PFSK-1 (cell line): Measurements from ENCODE around the gene RSPO4.

Source experiments
- FOXP2 ChIP-seq: optimal IDR thresholded peaks from 2 replicates; pipeline ENCODE3; 2011; ENCODE audit warnings: borderline replicate concordance, control low read depth, inconsistent platforms; ENCODE audit not compliant: insufficient read depth; ENCODE audit errors: extremely low read length, extremely low read depth
- POLR2AphosphoS5 ChIP-seq: IDR thresholded peaks from 2 replicates; pipeline ENCODE4 v1.6.1; 2012; ENCODE audit warnings: low read depth, mild to moderate bottlenecking, control low read depth, low read length, moderate library complexity
- REST ChIP-seq, 2 experiments: IDR thresholded peaks; 2 replicates each; pipeline versions ENCODE4 v1.6.1 to v1.8.0; 2011 to 2012; ENCODE audit warnings: low read depth in 2 of 2, low read length in 2 of 2, control low read depth in 1 of 2, inconsistent platforms in 1 of 2, mild to moderate bottlenecking in 1 of 2, moderate library complexity in 1 of 2; ENCODE audit not compliant: insufficient read depth in 1 of 2
- SIN3A ChIP-seq: IDR thresholded peaks from 2 replicates; pipeline ENCODE4 v1.6.1; 2012; ENCODE audit warnings: mild to moderate bottlenecking, low read length, moderate library complexity, borderline replicate concordance; ENCODE audit not compliant: insufficient read depth
- TAF1 ChIP-seq: IDR thresholded peaks from 2 replicates; pipeline ENCODE4 v1.6.1; 2012; ENCODE audit warnings: low read length, control low read depth, borderline replicate concordance; ENCODE audit not compliant: insufficient read depth

The RSPO4 gene

GRCh38 chr20:1037039-1037438 is 34.9 kb upstream of the RSPO4 start:
- TF ChIP-seq FOXP2 (no peak), TAF1 (no peak), POLR2AphosphoS5 (no peak), SIN3A (no peak), REST (IDR thresholded peaks at IDR 0.05; ENCODE audit: insufficient read depth in 1 of 2, low read depth in 2 of 2, low read length in 2 of 2) (no peak)

- no peak for TF ChIP-seq FOXP2
- TF ChIP-seq SIN3A: no peak
- no peak for TF ChIP-seq POLR2AphosphoS5
- no peak for TF ChIP-seq TAF1
- no peak for TF ChIP-seq REST (IDR thresholded peaks at IDR 0.05; ENCODE audit: insufficient read depth in 1 of 2, low read depth in 2 of 2, low read length in 2 of 2)
Measured at GRCh38 chr20:1035466-1035865, 33.4 kb upstream of the RSPO4 start.

GRCh38 chr20:1034415-1034789 is 32.3 kb upstream of the RSPO4 start:
- TF ChIP-seq TAF1: no peak
- no peak for TF ChIP-seq FOXP2
- no peak for TF ChIP-seq REST (IDR thresholded peaks at IDR 0.05; ENCODE audit: insufficient read depth in 1 of 2, low read depth in 2 of 2, low read length in 2 of 2)
- no peak for TF ChIP-seq POLR2AphosphoS5
- no peak for TF ChIP-seq SIN3A

GRCh38 chr20:1033751-1034414 is 31.8 kb upstream of the RSPO4 start:
- TF ChIP-seq SIN3A: no peak
- TF ChIP-seq REST (IDR thresholded peaks at IDR 0.05; ENCODE audit: insufficient read depth in 1 of 2, low read depth in 2 of 2, low read length in 2 of 2): no peak
- TF ChIP-seq FOXP2: no peak
- no peak for TF ChIP-seq TAF1
- TF ChIP-seq POLR2AphosphoS5: no peak

- no peak for TF ChIP-seq SIN3A
- TF ChIP-seq TAF1: no peak
- TF ChIP-seq FOXP2: no peak
- TF ChIP-seq REST (IDR thresholded peaks at IDR 0.05; ENCODE audit: insufficient read depth in 1 of 2, low read depth in 2 of 2, low read length in 2 of 2): no peak
- no peak for TF ChIP-seq POLR2AphosphoS5
Measured at GRCh38 chr20:1029980-1030379, 27.9 kb upstream of the RSPO4 start.
